ENCODE data around the gene VEPH1.
"Not testable (repeated sequence)": the region's sequence is repeated elsewhere in the genome, so short reads cannot be mapped to it uniquely, and the experiment has no call there.

The VEPH1 gene

GRCh38 chr3:157354254-157354653, 149.0 kb downstream of the VEPH1 start:
- Histone ChIP-seq H3K9ac (ENCODE audit: low read depth, low read length) (no peak overlapping the region), H3K27me3 (ENCODE audit: control insufficient read depth, insufficient read depth, low read length) (no peaks in the 10 kb centered on the region), H3K36me3 (ENCODE audit: insufficient read depth, low read length) (no peaks in the 10 kb centered on the region), H3K4me1 (ENCODE audit: control insufficient read depth, insufficient read depth, low read length) (peaks cover 34% of the 10 kb centered on the region), H3K9me3 (replicated peaks; ENCODE audit: low read length) (no peaks in the 10 kb centered on the region), H3K4me3 (ENCODE audit: low read length) (no peak overlapping the region), H3K4me2 (ENCODE audit: low read length) (no peak overlapping the region)

- Histone ChIP-seq H3K9ac (ENCODE audit: low read depth, low read length) (no peak overlapping the region), H3K4me3 (ENCODE audit: low read length) (no peak overlapping the region)
Measured at GRCh38 chr3:157353652-157354051, 149.6 kb downstream of the VEPH1 start.

GRCh38 chr3:157351981-157352380, 151.2 kb downstream of the VEPH1 start:
- Histone ChIP-seq H3K4me1 (ENCODE audit: control insufficient read depth, insufficient read depth, low read length) (peaks cover 27% of the 10 kb centered on the region), H3K36me3 (ENCODE audit: insufficient read depth, low read length) (no peaks in the 10 kb centered on the region), H3K9me3 (replicated peaks; ENCODE audit: low read length) (no peaks in the 10 kb centered on the region), H3K4me2 (ENCODE audit: low read length) (no peak overlapping the region), H3K9ac (ENCODE audit: low read depth, low read length) (no peak overlapping the region), H3K4me3 (ENCODE audit: low read length) (no peak overlapping the region), H3K27me3 (ENCODE audit: control insufficient read depth, insufficient read depth, low read length) (no peaks in the 10 kb centered on the region)

More at GRCh38 chr3:157353652-157354051, 149.6 kb downstream of the VEPH1 start:
- Histone ChIP-seq H3K4me2 (ENCODE audit: low read length) (no peak overlapping the region), H3K36me3 (ENCODE audit: insufficient read depth, low read length) (no peaks in the 10 kb centered on the region), H3K4me1 (ENCODE audit: control insufficient read depth, insufficient read depth, low read length) (peaks cover 29% of the 10 kb centered on the region), H3K9me3 (replicated peaks; ENCODE audit: low read length) (no peaks in the 10 kb centered on the region), H3K27me3 (ENCODE audit: control insufficient read depth, insufficient read depth, low read length) (no peaks in the 10 kb centered on the region)

- H3K27me3 ChIP-seq (ENCODE audit: control insufficient read depth, insufficient read depth, low read length); H3K4me2 ChIP-seq (ENCODE audit: low read length); H3K36me3 ChIP-seq (ENCODE audit: insufficient read depth, low read length); H3K4me3 ChIP-seq (ENCODE audit: low read length); H3K9me3 ChIP-seq (replicated peaks; ENCODE audit: low read length): not testable (repeated sequence)
- Histone ChIP-seq H3K4me1 (ENCODE audit: control insufficient read depth, insufficient read depth, low read length) (peaks cover 20% of the 10 kb centered on the region), H3K9ac (ENCODE audit: low read depth, low read length) (peak overlapping the region; percentile 2)
Measured at GRCh38 chr3:157350651-157351050, 152.6 kb downstream of the VEPH1 start.

- H3K36me3 ChIP-seq (ENCODE audit: insufficient read depth, low read length); H3K4me3 ChIP-seq (ENCODE audit: low read length); H3K27me3 ChIP-seq (ENCODE audit: control insufficient read depth, insufficient read depth, low read length); H3K9ac ChIP-seq (ENCODE audit: low read depth, low read length); H3K4me2 ChIP-seq (ENCODE audit: low read length); H3K9me3 ChIP-seq (replicated peaks; ENCODE audit: low read length): not testable (repeated sequence)
- peaks cover 16% of the 10 kb centered on the region for H3K4me1 ChIP-seq (ENCODE audit: control insufficient read depth, insufficient read depth, low read length)
Measured at GRCh38 chr3:157348304-157349075, 154.7 kb downstream of the VEPH1 start.

GRCh38 chr3:157347577-157348303, 155.5 kb downstream of the VEPH1 start:
- Histone ChIP-seq H3K4me2 (ENCODE audit: low read length) (no peak overlapping the region), H3K9ac (ENCODE audit: low read depth, low read length) (no peak overlapping the region), H3K4me3 (ENCODE audit: low read length) (no peak overlapping the region), H3K9me3 (replicated peaks; ENCODE audit: low read length) (no peaks in the 10 kb centered on the region), H3K36me3 (ENCODE audit: insufficient read depth, low read length) (no peaks in the 10 kb centered on the region), H3K4me1 (ENCODE audit: control insufficient read depth, insufficient read depth, low read length) (peaks cover 16% of the 10 kb centered on the region), H3K27me3 (ENCODE audit: control insufficient read depth, insufficient read depth, low read length) (no peaks in the 10 kb centered on the region)

- no peak overlapping the region for H3K4me2 ChIP-seq (ENCODE audit: low read length)
- H3K4me1 ChIP-seq (ENCODE audit: control insufficient read depth, insufficient read depth, low read length) = peaks cover 38% of the 10 kb centered on the region
- no peak overlapping the region for H3K9ac ChIP-seq (ENCODE audit: low read depth, low read length)
- H3K36me3 ChIP-seq (ENCODE audit: insufficient read depth, low read length) = no peaks in the 10 kb centered on the region
- H3K27me3 ChIP-seq (ENCODE audit: control insufficient read depth, insufficient read depth, low read length) = no peaks in the 10 kb centered on the region
- H3K4me3 ChIP-seq (ENCODE audit: low read length) = no peak overlapping the region
- H3K9me3 ChIP-seq (replicated peaks; ENCODE audit: low read length) = no peaks in the 10 kb centered on the region
Measured at GRCh38 chr3:157336252-157337009, 166.8 kb downstream of the VEPH1 start.

GRCh38 chr3:157335233-157336076, 167.8 kb downstream of the VEPH1 start:
- Histone ChIP-seq H3K9ac (ENCODE audit: low read depth, low read length) (no peak overlapping the region), H3K27me3 (ENCODE audit: control insufficient read depth, insufficient read depth, low read length) (no peaks in the 10 kb centered on the region), H3K9me3 (replicated peaks; ENCODE audit: low read length) (no peaks in the 10 kb centered on the region), H3K4me1 (ENCODE audit: control insufficient read depth, insufficient read depth, low read length) (peaks cover 38% of the 10 kb centered on the region), H3K4me2 (ENCODE audit: low read length) (peak overlapping the region; percentile 5), H3K36me3 (ENCODE audit: insufficient read depth, low read length) (no peaks in the 10 kb centered on the region), H3K4me3 (ENCODE audit: low read length) (no peak overlapping the region)

GRCh38 chr3:157333551-157333991, 169.6 kb downstream of the VEPH1 start:
- Histone ChIP-seq H3K27me3 (ENCODE audit: control insufficient read depth, insufficient read depth, low read length) (no peaks in the 10 kb centered on the region), H3K9me3 (replicated peaks; ENCODE audit: low read length) (no peaks in the 10 kb centered on the region), H3K9ac (ENCODE audit: low read depth, low read length) (no peak overlapping the region), H3K36me3 (ENCODE audit: insufficient read depth, low read length) (no peaks in the 10 kb centered on the region), H3K4me2 (ENCODE audit: low read length) (peak overlapping the region; percentile 2), H3K4me1 (ENCODE audit: control insufficient read depth, insufficient read depth, low read length) (peaks cover 48% of the 10 kb centered on the region), H3K4me3 (ENCODE audit: low read length) (no peak overlapping the region)

GRCh38 chr3:157330206-157330605, 173.0 kb downstream of the VEPH1 start:
- H3K4me2 ChIP-seq (ENCODE audit: low read length) = no peak overlapping the region
- no peak overlapping the region for H3K4me3 ChIP-seq (ENCODE audit: low read length)
- no peaks in the 10 kb centered on the region for H3K27me3 ChIP-seq (ENCODE audit: control insufficient read depth, insufficient read depth, low read length)
- peaks cover 33% of the 10 kb centered on the region for H3K4me1 ChIP-seq (ENCODE audit: control insufficient read depth, insufficient read depth, low read length)
- H3K36me3 ChIP-seq (ENCODE audit: insufficient read depth, low read length) = no peaks in the 10 kb centered on the region
- H3K9ac ChIP-seq (ENCODE audit: low read depth, low read length) = no peak overlapping the region
- no peaks in the 10 kb centered on the region for H3K9me3 ChIP-seq (replicated peaks; ENCODE audit: low read length)

- H3K4me2 ChIP-seq (ENCODE audit: low read length) = peak overlapping the region; percentile 55
- no peaks in the 10 kb centered on the region for H3K36me3 ChIP-seq (ENCODE audit: insufficient read depth, low read length)
- no peaks in the 10 kb centered on the region for H3K27me3 ChIP-seq (ENCODE audit: control insufficient read depth, insufficient read depth, low read length)
- no peak overlapping the region for H3K9ac ChIP-seq (ENCODE audit: low read depth, low read length)
- no peaks in the 10 kb centered on the region for H3K9me3 ChIP-seq (replicated peaks; ENCODE audit: low read length)
- peak overlapping the region; percentile 20 for H3K4me3 ChIP-seq (ENCODE audit: low read length)
- peaks cover 26% of the 10 kb centered on the region for H3K4me1 ChIP-seq (ENCODE audit: control insufficient read depth, insufficient read depth, low read length)
Measured at GRCh38 chr3:157329551-157329950, 173.7 kb downstream of the VEPH1 start.
